GM19099 (cell line): ENCODE results near the gene PANK4.

Experiments
- POLR2A ChIP-seq: IDR thresholded peaks from 3 replicates; pipeline ENCODE4 v1.6.1; 2011; ENCODE audit warnings: low read depth; ENCODE audit not compliant: insufficient read length; ENCODE audit errors: extremely low read depth

PANK4 gene

GRCh38 chr1:2502210-2502609 lies 24.2 kb downstream of the PANK4 start:
- TF ChIP-seq POLR2A: no peak

DNA sequence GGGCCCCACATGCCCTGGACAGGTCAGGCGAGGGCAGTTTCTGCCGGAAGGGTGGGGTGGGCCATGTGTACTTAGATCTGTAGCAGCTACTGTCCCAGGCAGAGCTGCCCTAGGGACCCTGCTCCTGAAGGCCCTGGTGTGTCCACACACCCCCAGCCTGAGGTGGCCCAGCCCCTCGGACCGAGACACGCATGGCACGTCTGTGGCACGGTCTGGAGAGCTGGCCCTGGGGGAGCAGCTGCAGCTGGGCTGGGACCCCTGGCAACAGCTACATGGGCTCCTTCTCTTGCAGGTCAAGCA lies 24.6 kb downstream of the PANK4 start:
- no peak for TF ChIP-seq POLR2A

DNA sequence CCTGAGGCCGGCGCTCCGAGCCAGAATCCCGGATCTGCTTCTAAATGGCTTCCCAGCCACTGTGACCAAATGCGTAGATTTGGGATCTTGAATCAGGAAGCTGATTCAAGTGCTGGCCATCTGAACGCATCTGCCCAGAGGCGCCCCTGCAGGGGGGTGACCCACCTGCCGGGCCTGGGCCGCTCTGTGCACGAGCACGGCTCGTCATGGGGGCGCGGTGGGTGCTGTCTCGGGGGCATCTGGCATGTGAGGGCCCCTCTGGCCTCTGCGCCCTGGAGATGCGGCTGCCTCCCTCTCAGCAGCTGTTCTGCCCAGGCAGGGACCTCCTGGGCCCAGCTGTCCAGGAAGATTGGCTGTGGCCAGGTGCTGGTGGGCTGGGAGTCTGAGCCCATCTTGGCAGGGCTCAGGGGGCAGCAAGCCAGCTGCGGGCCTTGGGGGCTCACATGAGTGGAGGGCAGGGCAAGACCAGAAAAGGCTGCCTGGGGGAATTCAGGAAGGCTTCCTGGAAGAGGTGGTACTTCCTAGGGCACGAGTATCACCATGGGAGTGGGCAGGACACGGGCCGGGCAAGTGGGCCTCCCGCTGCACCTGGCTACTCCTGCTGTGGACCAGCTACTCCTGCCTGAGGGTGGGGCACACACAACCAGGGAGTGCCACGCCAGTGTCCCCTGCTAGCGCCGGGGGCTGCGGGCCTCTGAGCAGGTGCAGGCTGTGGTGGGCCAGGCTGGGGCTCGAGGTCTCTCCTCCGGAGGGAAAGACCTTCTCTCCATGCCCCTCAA lies 25.2 kb downstream of the PANK4 start:
- no peak for TF ChIP-seq POLR2A

DNA sequence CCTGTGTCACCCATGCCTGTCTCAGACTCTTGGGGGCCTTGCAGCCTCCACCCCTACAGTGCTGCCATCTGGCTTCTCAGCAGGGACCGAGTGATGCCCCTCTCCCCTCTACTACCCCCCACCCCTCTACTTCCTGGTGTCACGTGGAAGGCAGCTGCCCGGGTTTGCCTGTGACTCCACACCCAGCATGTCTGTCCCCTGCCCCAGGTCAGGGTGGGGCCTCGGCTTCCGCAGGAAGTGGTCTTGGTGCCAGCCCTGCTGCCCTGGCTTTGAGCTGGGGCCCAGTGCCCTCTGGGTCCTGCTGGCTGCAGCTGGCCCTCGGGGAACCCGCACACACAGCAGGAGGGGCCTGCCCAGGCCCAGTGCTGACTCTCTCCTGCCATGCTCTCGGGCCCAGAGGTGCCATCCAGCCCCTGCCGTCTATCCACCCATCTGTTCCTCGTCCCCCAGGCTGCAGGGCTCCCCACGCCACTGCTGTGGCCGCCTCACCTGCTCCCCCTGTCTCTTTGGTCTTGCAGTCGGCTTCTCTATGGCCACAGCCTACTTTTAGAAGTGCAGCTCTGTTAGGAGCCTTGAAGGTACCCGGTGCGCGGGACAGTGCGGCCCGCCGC lies 26.3 kb downstream of the PANK4 start:
- TF ChIP-seq POLR2A: no peak

DNA sequence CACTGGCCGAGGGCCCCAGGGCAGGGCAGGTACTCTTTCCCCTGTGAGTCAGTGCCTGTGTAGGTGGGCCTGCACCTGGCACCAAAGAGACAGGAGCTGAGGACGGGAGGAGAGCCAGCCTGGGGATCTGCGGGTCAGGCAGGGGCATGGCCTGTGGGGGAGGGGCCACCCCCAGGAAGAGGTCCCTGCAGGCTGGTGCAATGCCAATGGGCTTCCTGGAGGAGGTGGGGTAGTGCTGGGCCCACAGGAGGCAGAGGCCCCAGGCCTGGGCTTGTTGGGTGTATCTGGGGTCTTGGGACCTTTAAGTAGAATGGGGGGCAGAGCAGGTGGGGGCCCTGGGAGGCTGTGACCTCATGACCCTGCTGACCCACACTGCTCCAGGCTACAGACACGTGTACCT lies 27.1 kb downstream of the PANK4 start:
- TF ChIP-seq POLR2A: no peak

DNA sequence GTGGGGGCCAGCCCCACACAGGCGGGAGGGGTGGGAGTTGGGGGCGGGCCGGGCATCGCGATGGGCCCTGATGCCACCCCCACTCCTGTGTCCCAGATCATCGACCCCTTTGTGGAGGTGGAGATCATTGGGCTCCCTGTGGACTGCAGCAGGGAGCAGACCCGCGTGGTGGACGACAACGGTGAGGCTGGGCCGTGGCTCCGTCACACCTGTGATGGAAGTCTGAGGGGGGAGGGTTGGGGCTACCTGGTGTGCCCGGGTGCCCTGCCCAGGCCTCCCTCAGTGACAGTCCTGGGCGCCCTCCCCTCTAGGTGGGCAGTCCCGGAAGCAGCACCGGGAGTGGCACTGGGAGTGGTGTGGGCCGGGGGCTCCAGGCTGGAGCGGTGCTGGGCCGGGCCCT lies 27.7 kb downstream of the PANK4 start:
- no peak for TF ChIP-seq POLR2A

GRCh38 chr1:2497891-2498290 lies 28.5 kb downstream of the PANK4 start:
- TF ChIP-seq POLR2A: no peak

DNA sequence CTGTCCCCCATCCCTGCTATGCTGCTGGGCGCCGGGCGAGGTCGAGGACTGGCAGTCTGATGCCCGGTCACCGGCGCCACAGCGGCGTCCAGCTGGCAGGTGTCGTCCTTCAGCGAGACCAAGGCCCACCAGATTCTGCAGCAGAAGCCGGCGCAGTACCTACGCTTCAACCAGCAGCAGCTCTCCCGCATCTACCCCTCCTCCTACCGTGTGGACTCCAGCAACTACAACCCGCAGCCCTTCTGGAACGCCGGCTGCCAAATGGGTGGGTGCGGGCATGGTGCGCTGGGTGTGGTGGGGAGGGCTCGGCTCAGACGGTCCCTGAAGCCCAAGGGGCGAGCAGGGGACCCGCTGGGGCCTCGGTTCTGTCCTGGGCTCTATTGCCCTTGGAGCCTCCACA lies 29.6 kb downstream of the PANK4 start:
- TF ChIP-seq POLR2A: no peak

GRCh38 chr1:2496087-2496622 lies 30.2 kb downstream of the PANK4 start:
- no peak for TF ChIP-seq POLR2A

DNA sequence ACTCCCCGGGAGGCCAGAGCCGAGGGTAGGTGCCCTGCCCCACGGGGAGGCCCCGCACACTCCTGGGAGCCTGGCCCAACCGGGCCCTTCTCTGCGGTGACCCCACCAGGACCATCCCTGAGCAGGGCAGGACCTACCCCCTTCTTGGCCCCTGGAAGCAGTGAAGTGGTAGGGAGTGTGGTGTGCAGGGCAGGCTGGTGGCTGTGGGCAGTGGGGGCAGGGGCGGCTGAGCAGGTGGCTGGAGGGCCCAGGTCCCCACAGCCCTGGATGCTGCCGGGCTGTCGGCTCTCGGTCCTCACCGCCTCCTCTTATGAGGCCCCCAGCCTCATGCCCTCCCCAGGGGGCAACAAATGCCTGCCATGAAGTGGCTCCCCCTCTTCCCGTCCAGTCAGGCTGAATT lies 30.9 kb downstream of the PANK4 start:
- TF ChIP-seq POLR2A: no peak

GRCh38 chr1:2495026-2495425 lies 31.4 kb downstream of the PANK4 start:
- TF ChIP-seq POLR2A: no peak

DNA sequence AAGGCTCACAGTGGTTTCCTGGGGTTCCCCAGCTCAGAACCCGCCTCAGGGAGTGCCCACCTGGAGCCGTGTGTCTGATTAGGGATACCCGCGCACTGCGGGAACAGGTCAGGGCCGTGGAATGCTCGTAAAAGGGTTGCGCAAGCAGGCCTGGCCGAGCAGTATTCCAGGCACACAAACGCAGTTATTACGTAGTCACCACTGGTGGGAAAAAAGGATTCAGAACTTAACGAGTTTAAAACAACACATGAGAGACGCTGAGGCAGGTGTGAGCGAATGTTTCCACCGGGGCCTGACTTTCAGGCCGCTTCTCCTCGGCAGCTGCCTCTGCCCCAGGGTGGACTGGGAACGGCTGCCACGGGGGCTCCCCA lies 32.1 kb downstream of the PANK4 start:
- no peak for TF ChIP-seq POLR2A

DNA sequence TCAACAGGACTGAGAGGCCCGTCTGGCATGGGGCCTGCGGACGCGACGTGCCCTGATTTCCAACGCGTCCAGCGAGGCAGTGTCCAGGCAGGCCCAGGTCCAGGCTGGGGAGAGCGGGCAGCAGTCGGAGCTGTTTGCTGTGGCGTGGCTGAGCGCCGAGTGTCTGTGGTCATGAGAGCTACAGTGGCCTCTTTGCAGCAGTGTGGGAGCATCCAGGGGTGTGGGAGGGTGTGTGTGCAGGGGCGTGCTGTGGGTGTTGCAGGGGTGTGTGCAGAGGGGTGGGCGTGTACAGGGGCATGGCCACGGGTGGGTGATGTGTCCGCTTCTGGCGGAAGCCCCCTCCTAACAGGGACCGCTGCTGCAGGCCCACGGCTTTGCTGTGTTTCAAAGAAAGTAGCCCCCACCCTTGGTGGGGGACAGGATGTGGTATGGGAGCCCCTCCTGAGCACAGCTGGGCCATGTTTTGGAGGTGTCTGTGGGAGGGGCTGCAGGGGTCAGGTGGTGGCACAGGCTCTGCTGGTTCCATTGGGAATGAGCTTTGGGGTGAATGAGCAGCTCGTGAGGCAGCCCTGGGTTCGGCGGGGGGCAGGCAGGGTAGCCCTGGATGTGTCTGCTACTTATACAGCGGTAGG lies 32.6 kb downstream of the PANK4 start:
- TF ChIP-seq POLR2A: no peak

DNA sequence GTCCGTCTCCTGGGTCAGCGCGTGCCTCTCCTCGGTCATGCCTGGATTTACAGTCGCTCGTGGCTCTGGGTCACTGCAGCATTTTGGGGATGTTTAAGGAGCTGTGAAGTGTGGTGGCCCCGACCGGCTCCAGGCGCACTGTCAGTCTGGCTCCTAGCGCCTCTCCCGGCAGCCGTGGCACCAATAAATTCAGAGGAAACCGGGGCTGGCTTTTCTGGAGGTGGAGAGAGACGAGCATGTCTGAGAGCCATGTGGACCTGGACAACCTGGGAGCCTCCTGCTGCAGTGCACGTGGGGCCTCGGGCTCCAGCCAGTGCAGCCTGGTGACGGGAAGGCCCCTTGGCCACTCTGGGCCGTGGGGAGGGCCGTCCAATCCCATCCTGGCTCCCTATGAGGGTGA lies 33.2 kb downstream of the PANK4 start:
- no peak for TF ChIP-seq POLR2A

DNA sequence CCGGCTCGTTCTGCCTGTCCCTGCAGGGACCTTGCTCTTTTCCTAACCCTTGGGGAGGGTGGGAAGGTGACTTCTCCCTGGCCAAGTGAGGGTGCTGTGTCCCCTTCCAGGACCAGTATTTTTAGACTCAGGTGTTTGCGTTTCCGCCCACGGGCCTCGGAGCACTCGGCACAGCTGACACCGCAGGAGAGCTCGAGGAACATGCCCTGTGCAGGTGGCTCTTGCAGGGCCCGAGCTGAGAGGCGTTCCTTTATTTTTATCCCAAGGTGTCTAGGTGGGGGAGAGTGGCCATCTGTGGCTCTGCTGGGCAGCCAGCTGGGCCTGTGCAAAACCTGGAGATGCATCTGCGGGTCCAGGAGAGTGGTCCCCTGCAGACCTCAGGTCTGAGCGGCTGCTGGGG lies 34.3 kb downstream of the PANK4 start:
- TF ChIP-seq POLR2A: no peak

GRCh38 chr1:2489615-2490014 lies 36.8 kb downstream of the PANK4 start:
- no peak for TF ChIP-seq POLR2A
